Measurements from ENCODE around the gene ADGRG1.
A peak's percentile ranks its signal among the peaks of the same experiment; 100 is the strongest.

The ADGRG1 gene

GRCh38 chr16:57663917-57664661 is 35.7 kb downstream of the ADGRG1 start:
- no peak overlapping the region for H3K27ac ChIP-seq (replicated peaks; ENCODE audit: low read length)
- H3K79me1 ChIP-seq (ENCODE audit: low read depth, low read length), result no peaks in the 10 kb centered on the region
- H3K14ac ChIP-seq (ENCODE audit: low read length), result no peak overlapping the region
- no peak overlapping the region for H3K4ac ChIP-seq (ENCODE audit: low read length)
- H2BK15ac ChIP-seq (ENCODE audit: low read length), result no peak overlapping the region
- H3K36me3 ChIP-seq (replicated peaks in 1 of 2; ENCODE audit: control insufficient read depth in 2 of 2, insufficient read depth in 2 of 2, low read length in 2 of 2), result peaks cover 38 to 56% of the 10 kb centered on the region in 2 donors
- H3K18ac ChIP-seq (ENCODE audit: low read length), result no peak overlapping the region
- no peak overlapping the region for H2AFZ ChIP-seq (ENCODE audit: low read length)
- DNase-seq (ENCODE audit: low spot score), result no peak
- H2BK5ac ChIP-seq (ENCODE audit: low read length), result peak overlapping the region; percentile 59
- H3K4me1 ChIP-seq (ENCODE audit: control insufficient read depth in 2 of 2, insufficient read depth in 1 of 2, low read depth in 1 of 2, low read length in 2 of 2), result no peaks in the 10 kb centered on the region
- H3K4me2 ChIP-seq (ENCODE audit: insufficient read depth, low read length, poor library complexity, severe bottlenecking), result no peak overlapping the region
- H3K9me3 ChIP-seq (replicated peaks in 1 of 2; ENCODE audit: control insufficient read depth in 2 of 2, insufficient read depth in 1 of 2, low read depth in 1 of 2, low read length in 2 of 2), result no peaks in the 10 kb centered on the region
- no peak overlapping the region for H2AK5ac ChIP-seq (ENCODE audit: low read depth, low read length)
- H3K9ac ChIP-seq (ENCODE audit: low read depth, low read length, poor library complexity), result no peak overlapping the region
- H4K8ac ChIP-seq (ENCODE audit: low read depth, low read length), result no peak overlapping the region
- no CpG with 5 or more reads among the region's 15 CpGs for WGBS, 2 donors (ENCODE audit: extremely low coverage in 2 of 2, insufficient read length in 2 of 2, insufficient replicate concordance in 1 of 2)
- H4K91ac ChIP-seq (ENCODE audit: low read depth, low read length, poor library complexity), result no peak overlapping the region
- H3K4me3 ChIP-seq (ENCODE audit: low read length in 2 of 2), result no peak overlapping the region
- no peak overlapping the region for H3K23ac ChIP-seq (ENCODE audit: low read depth, low read length, poor library complexity)
- no peaks in the 10 kb centered on the region for H3K27me3 ChIP-seq (ENCODE audit: control insufficient read depth in 3 of 3, insufficient read depth in 3 of 3, low read depth in 1 of 3, low read length in 3 of 3)
- no peak overlapping the region for H2BK120ac ChIP-seq (ENCODE audit: low read depth, low read length)
- H2BK12ac ChIP-seq (ENCODE audit: low read length), result no peak overlapping the region

- H2AK5ac ChIP-seq (ENCODE audit: low read depth, low read length), result no peak overlapping the region
- H4K91ac ChIP-seq (ENCODE audit: low read depth, low read length, poor library complexity), result no peak overlapping the region
- no peak overlapping the region for H3K9ac ChIP-seq (ENCODE audit: low read depth, low read length, poor library complexity)
- no peak for DNase-seq (ENCODE audit: low spot score)
- no peak overlapping the region for H3K14ac ChIP-seq (ENCODE audit: low read length)
- no peak overlapping the region for H4K8ac ChIP-seq (ENCODE audit: low read depth, low read length)
- H3K27me3 ChIP-seq (ENCODE audit: control insufficient read depth in 3 of 3, insufficient read depth in 3 of 3, low read depth in 1 of 3, low read length in 3 of 3), result no peaks in the 10 kb centered on the region
- no peak overlapping the region for H3K4me2 ChIP-seq (ENCODE audit: insufficient read depth, low read length, poor library complexity, severe bottlenecking)
- no peak overlapping the region for H3K23ac ChIP-seq (ENCODE audit: low read depth, low read length, poor library complexity)
- no CpG with 5 or more reads among the region's 6 CpGs for WGBS, 2 donors (ENCODE audit: extremely low coverage in 2 of 2, insufficient read length in 2 of 2, insufficient replicate concordance in 1 of 2)
- H2BK12ac ChIP-seq (ENCODE audit: low read length), result no peak overlapping the region
- no peaks in the 10 kb centered on the region for H3K9me3 ChIP-seq (replicated peaks in 1 of 2; ENCODE audit: control insufficient read depth in 2 of 2, insufficient read depth in 1 of 2, low read depth in 1 of 2, low read length in 2 of 2)
- H3K27ac ChIP-seq (replicated peaks; ENCODE audit: low read length), result no peak overlapping the region
- peaks cover 34 to 50% of the 10 kb centered on the region in 2 donors for H3K36me3 ChIP-seq (replicated peaks in 1 of 2; ENCODE audit: control insufficient read depth in 2 of 2, insufficient read depth in 2 of 2, low read length in 2 of 2)
- H2BK120ac ChIP-seq (ENCODE audit: low read depth, low read length), result no peak overlapping the region
- H3K79me1 ChIP-seq (ENCODE audit: low read depth, low read length), result no peaks in the 10 kb centered on the region
- H2BK15ac ChIP-seq (ENCODE audit: low read length), result no peak overlapping the region
- H2BK5ac ChIP-seq (ENCODE audit: low read length), result no peak overlapping the region
- H3K4me3 ChIP-seq (ENCODE audit: low read length in 2 of 2), result no peak overlapping the region
- H3K4ac ChIP-seq (ENCODE audit: low read length), result no peak overlapping the region
- no peaks in the 10 kb centered on the region for H3K4me1 ChIP-seq (ENCODE audit: control insufficient read depth in 2 of 2, insufficient read depth in 1 of 2, low read depth in 1 of 2, low read length in 2 of 2)
- no peak overlapping the region for H3K18ac ChIP-seq (ENCODE audit: low read length)
- no peak overlapping the region for H2AFZ ChIP-seq (ENCODE audit: low read length)
Measured at GRCh38 chr16:57664662-57665025, 36.2 kb downstream of the ADGRG1 start.

- H3K79me1 ChIP-seq (ENCODE audit: low read depth, low read length), result no peaks in the 10 kb centered on the region
- no peaks in the 10 kb centered on the region for H3K9me3 ChIP-seq (replicated peaks in 1 of 2; ENCODE audit: control insufficient read depth in 2 of 2, insufficient read depth in 1 of 2, low read depth in 1 of 2, low read length in 2 of 2)
- no peak overlapping the region for H2BK12ac ChIP-seq (ENCODE audit: low read length)
- H2BK5ac ChIP-seq (ENCODE audit: low read length), result no peak overlapping the region
- no peaks in the 10 kb centered on the region for H3K27me3 ChIP-seq (ENCODE audit: control insufficient read depth in 3 of 3, insufficient read depth in 3 of 3, low read depth in 1 of 3, low read length in 3 of 3)
- DNase-seq (ENCODE audit: low spot score), result no peak
- H2BK120ac ChIP-seq (ENCODE audit: low read depth, low read length), result no peak overlapping the region
- no peak overlapping the region for H3K4me3 ChIP-seq (ENCODE audit: low read length in 2 of 2)
- H2AFZ ChIP-seq (ENCODE audit: low read length), result no peak overlapping the region
- H3K18ac ChIP-seq (ENCODE audit: low read length), result no peak overlapping the region
- no peak overlapping the region for H4K8ac ChIP-seq (ENCODE audit: low read depth, low read length)
- peaks cover 2 to 6% of the 10 kb centered on the region in 2 donors for H3K4me1 ChIP-seq (ENCODE audit: control insufficient read depth in 2 of 2, insufficient read depth in 1 of 2, low read depth in 1 of 2, low read length in 2 of 2)
- no peak overlapping the region for H3K27ac ChIP-seq (replicated peaks; ENCODE audit: low read length)
- no peak overlapping the region for H3K23ac ChIP-seq (ENCODE audit: low read depth, low read length, poor library complexity)
- no peak overlapping the region for H4K91ac ChIP-seq (ENCODE audit: low read depth, low read length, poor library complexity)
- no peak overlapping the region for H2BK15ac ChIP-seq (ENCODE audit: low read length)
- H3K9ac ChIP-seq (ENCODE audit: low read depth, low read length, poor library complexity), result no peak overlapping the region
- H2AK5ac ChIP-seq (ENCODE audit: low read depth, low read length), result no peak overlapping the region
- peaks cover 28 to 43% of the 10 kb centered on the region in 2 donors for H3K36me3 ChIP-seq (replicated peaks in 1 of 2; ENCODE audit: control insufficient read depth in 2 of 2, insufficient read depth in 2 of 2, low read length in 2 of 2)
- H3K14ac ChIP-seq (ENCODE audit: low read length), result no peak overlapping the region
- WGBS, 2 donors (ENCODE audit: extremely low coverage in 2 of 2, insufficient read length in 2 of 2, insufficient replicate concordance in 1 of 2), result no CpG with 5 or more reads among the region's 4 CpGs
- no peak overlapping the region for H3K4ac ChIP-seq (ENCODE audit: low read length)
- no peak overlapping the region for H3K4me2 ChIP-seq (ENCODE audit: insufficient read depth, low read length, poor library complexity, severe bottlenecking)
Measured at GRCh38 chr16:57665541-57665940, 37.1 kb downstream of the ADGRG1 start.

GRCh38 chr16:57666353-57667047 is 38.1 kb downstream of the ADGRG1 start:
- Histone ChIP-seq H3K27ac (replicated peaks; ENCODE audit: low read length) (no peak overlapping the region), H4K8ac (ENCODE audit: low read depth, low read length) (no peak overlapping the region)

More at GRCh38 chr16:57666353-57667047, 38.1 kb downstream of the ADGRG1 start:
- no CpG with 5 or more reads among the region's 11 CpGs for whole genome bisulfite sequencing, 2 donors (ENCODE audit: extremely low coverage in 2 of 2, insufficient read length in 2 of 2, insufficient replicate concordance in 1 of 2)
- H3K18ac ChIP-seq (ENCODE audit: low read length), result peak overlapping the region; percentile 72
- peaks cover 3 to 6% of the 10 kb centered on the region in 2 donors for H3K4me1 ChIP-seq (ENCODE audit: control insufficient read depth in 2 of 2, insufficient read depth in 1 of 2, low read depth in 1 of 2, low read length in 2 of 2)
- no peak overlapping the region for H2AFZ ChIP-seq (ENCODE audit: low read length)
- H3K79me1 ChIP-seq (ENCODE audit: low read depth, low read length), result no peaks in the 10 kb centered on the region
- H3K9ac ChIP-seq (ENCODE audit: low read depth, low read length, poor library complexity), result no peak overlapping the region
- DNase-seq (ENCODE audit: low spot score), result no peak
- no peaks in the 10 kb centered on the region for H3K9me3 ChIP-seq (replicated peaks in 1 of 2; ENCODE audit: control insufficient read depth in 2 of 2, insufficient read depth in 1 of 2, low read depth in 1 of 2, low read length in 2 of 2)
- no peak overlapping the region for H2BK15ac ChIP-seq (ENCODE audit: low read length)
- H2BK12ac ChIP-seq (ENCODE audit: low read length), result peak overlapping the region; percentile 86
- H3K4me2 ChIP-seq (ENCODE audit: insufficient read depth, low read length, poor library complexity, severe bottlenecking), result no peak overlapping the region
- H3K36me3 ChIP-seq (replicated peaks in 1 of 2; ENCODE audit: control insufficient read depth in 2 of 2, insufficient read depth in 2 of 2, low read length in 2 of 2), result peaks cover 20 to 33% of the 10 kb centered on the region in 2 donors
- H3K14ac ChIP-seq (ENCODE audit: low read length), result no peak overlapping the region
- H3K4me3 ChIP-seq (ENCODE audit: low read length in 2 of 2), result no peak overlapping the region
- H3K27me3 ChIP-seq (ENCODE audit: control insufficient read depth in 3 of 3, insufficient read depth in 3 of 3, low read depth in 1 of 3, low read length in 3 of 3), result no peaks in the 10 kb centered on the region
- no peak overlapping the region for H3K23ac ChIP-seq (ENCODE audit: low read depth, low read length, poor library complexity)
- no peak overlapping the region for H4K91ac ChIP-seq (ENCODE audit: low read depth, low read length, poor library complexity)
- no peak overlapping the region for H2AK5ac ChIP-seq (ENCODE audit: low read depth, low read length)
- H3K4ac ChIP-seq (ENCODE audit: low read length), result no peak overlapping the region
- H2BK120ac ChIP-seq (ENCODE audit: low read depth, low read length), result no peak overlapping the region
- no peak overlapping the region for H2BK5ac ChIP-seq (ENCODE audit: low read length)

All from neuronal stem cell (in vitro differentiated cells).